ENCODE data around the gene RPL37A.

RPL37A gene

DNA sequence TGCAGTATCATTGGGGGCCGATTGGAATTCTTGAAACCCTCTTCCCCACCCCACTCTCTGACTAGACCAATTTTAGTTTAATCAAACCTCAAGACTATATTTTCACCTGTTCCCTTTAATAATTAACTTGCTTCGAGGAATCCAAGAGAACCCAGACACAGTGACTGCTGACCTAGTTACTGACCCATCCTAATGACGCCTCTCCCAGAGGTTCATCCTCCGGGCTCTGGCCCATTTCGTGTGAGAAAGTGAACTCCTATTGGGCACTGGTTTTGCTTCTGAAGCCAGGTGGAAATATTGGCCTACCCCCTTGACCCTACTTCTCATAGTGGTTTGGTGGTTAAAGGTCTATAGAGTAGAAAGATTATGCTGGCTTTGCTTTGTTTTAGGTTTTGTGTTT, 39.9 kb downstream of the RPL37A start:
- Histone ChIP-seq H3K36me3 (ENCODE audit: insufficient read depth, low read length) (no peaks in the 10 kb centered on the region), H3K4me1 (ENCODE audit: insufficient read depth, low read length) (no peaks in the 10 kb centered on the region; the same call in 1 of the 2 replicates), H3K9me3 (ENCODE audit: insufficient read depth, low read length, severe bottlenecking) (no peaks in the 10 kb centered on the region), H3K27me3 (ENCODE audit: insufficient read depth, low read length, poor library complexity) (no peaks in the 10 kb centered on the region), H3K79me2 (ENCODE audit: insufficient read depth, low read length) (no peaks in the 10 kb centered on the region), H3K27ac (ENCODE audit: low read length) (no peak overlapping the region), H3K4me2 (ENCODE audit: insufficient read depth, low read length) (no peak overlapping the region), H3K9ac (ENCODE audit: low read depth, low read length) (no peak overlapping the region), H4K20me1 (ENCODE audit: insufficient read depth, low read length) (no peaks in the 10 kb centered on the region), H2AFZ (ENCODE audit: low read depth, low read length) (no peak overlapping the region), H3K4me3 (ENCODE audit: low read depth in 1 of 2, low read length in 2 of 2) (no peak overlapping the region)
- ATAC-seq (ENCODE audit: insufficient read depth, low read depth), result no peak
- no peak for DNase-seq
- TF ChIP-seq EZH2 (IDR thresholded peaks at IDR 0.05; ENCODE audit: borderline replicate concordance, low read depth, low read length, severe bottlenecking), result no peak
- TF ChIP-seq, protein P1, sequence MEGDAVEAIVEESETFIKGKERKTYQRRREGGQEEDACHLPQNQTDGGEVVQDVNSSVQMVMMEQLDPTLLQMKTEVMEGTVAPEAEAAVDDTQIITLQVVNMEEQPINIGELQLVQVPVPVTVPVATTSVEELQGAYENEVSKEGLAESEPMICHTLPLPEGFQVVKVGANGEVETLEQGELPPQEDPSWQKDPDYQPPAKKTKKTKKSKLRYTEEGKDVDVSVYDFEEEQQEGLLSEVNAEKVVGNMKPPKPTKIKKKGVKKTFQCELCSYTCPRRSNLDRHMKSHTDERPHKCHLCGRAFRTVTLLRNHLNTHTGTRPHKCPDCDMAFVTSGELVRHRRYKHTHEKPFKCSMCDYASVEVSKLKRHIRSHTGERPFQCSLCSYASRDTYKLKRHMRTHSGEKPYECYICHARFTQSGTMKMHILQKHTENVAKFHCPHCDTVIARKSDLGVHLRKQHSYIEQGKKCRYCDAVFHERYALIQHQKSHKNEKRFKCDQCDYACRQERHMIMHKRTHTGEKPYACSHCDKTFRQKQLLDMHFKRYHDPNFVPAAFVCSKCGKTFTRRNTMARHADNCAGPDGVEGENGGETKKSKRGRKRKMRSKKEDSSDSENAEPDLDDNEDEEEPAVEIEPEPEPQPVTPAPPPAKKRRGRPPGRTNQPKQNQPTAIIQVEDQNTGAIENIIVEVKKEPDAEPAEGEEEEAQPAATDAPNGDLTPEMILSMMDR (IDR thresholded peaks at IDR 0.05; ENCODE audit: borderline replicate concordance, extremely low read depth, low read length, poor library complexity, severe bottlenecking), result no peak

DNA sequence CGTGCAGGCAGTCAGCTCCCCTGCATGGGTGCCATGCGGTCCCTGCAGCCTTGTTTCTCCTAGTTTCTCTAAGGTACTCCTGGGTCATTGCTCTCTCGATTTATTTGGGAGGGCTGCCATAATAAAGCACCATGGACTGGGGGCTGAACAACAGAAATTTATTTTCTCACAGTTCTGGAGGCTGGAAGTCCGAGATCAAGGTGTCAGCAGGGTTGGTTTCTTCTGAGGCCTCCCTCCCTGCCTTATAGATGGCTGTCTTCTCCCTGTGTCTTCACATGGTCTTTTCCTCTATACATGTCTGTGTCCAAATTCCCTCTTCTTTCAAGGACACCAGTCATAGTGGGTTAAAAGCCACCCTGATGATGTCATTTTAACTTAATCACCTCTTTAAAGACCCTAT, 40.5 kb downstream of the RPL37A start:
- H3K27me3 ChIP-seq (ENCODE audit: insufficient read depth, low read length, poor library complexity), result no peaks in the 10 kb centered on the region
- no peaks in the 10 kb centered on the region for H3K9me3 ChIP-seq (ENCODE audit: insufficient read depth, low read length, severe bottlenecking)
- H3K4me3 ChIP-seq (ENCODE audit: low read depth in 1 of 2, low read length in 2 of 2), result no peak overlapping the region
- no peaks in the 10 kb centered on the region for H3K79me2 ChIP-seq (ENCODE audit: insufficient read depth, low read length)
- no peak for ATAC-seq (ENCODE audit: insufficient read depth, low read depth)
- DNase-seq, result no peak
- H3K4me2 ChIP-seq (ENCODE audit: insufficient read depth, low read length), result no peak overlapping the region
- no peaks in the 10 kb centered on the region; the same call in 1 of the 2 replicates for H3K4me1 ChIP-seq (ENCODE audit: insufficient read depth, low read length)
- H2AFZ ChIP-seq (ENCODE audit: low read depth, low read length), result no peak overlapping the region
- TF ChIP-seq EZH2 (IDR thresholded peaks at IDR 0.05; ENCODE audit: borderline replicate concordance, low read depth, low read length, severe bottlenecking), result no peak
- TF ChIP-seq, protein P1 (IDR thresholded peaks at IDR 0.05; ENCODE audit: borderline replicate concordance, extremely low read depth, low read length, poor library complexity, severe bottlenecking), result no peak
- no peaks in the 10 kb centered on the region for H3K36me3 ChIP-seq (ENCODE audit: insufficient read depth, low read length)
- no peak overlapping the region for H3K27ac ChIP-seq (ENCODE audit: low read length)
- H3K9ac ChIP-seq (ENCODE audit: low read depth, low read length), result no peak overlapping the region
- no peaks in the 10 kb centered on the region for H4K20me1 ChIP-seq (ENCODE audit: insufficient read depth, low read length)

DNA sequence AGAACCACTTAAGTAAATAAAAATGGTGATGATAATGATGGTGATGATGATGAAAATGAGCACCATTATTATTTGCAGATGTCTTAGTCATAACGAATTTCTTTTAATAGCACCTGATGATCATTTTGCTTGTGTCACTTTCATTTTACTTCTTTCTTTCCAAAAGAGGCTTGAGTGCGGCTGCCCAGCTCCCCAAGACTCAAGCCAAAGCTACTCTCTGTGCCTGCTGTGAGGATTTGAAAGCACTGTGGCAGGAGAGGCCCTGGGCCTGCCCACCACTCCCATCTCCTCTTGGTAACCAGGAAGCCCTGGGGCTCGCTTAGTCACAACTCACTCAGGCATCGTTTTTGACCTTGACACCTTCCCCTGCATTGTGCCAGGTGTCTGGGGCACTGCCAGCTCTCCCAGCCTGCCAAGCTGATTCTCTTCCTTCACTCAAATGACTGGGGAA, 41.2 kb downstream of the RPL37A start:
- H3K27ac ChIP-seq (ENCODE audit: low read length), result no peak overlapping the region
- H3K4me2 ChIP-seq (ENCODE audit: insufficient read depth, low read length), result no peak overlapping the region
- H3K4me1 ChIP-seq (ENCODE audit: insufficient read depth, low read length), result no peaks in the 10 kb centered on the region; the same call in 1 of the 2 replicates
- no peaks in the 10 kb centered on the region for H3K27me3 ChIP-seq (ENCODE audit: insufficient read depth, low read length, poor library complexity)
- no peak overlapping the region for H3K9ac ChIP-seq (ENCODE audit: low read depth, low read length)
- H3K4me3 ChIP-seq (ENCODE audit: low read depth in 1 of 2, low read length in 2 of 2), result no peak overlapping the region
- no peaks in the 10 kb centered on the region for H3K36me3 ChIP-seq (ENCODE audit: insufficient read depth, low read length)
- no peaks in the 10 kb centered on the region for H3K79me2 ChIP-seq (ENCODE audit: insufficient read depth, low read length)
- no peaks in the 10 kb centered on the region for H4K20me1 ChIP-seq (ENCODE audit: insufficient read depth, low read length)
- TF ChIP-seq, protein P1 (IDR thresholded peaks at IDR 0.05; ENCODE audit: borderline replicate concordance, extremely low read depth, low read length, poor library complexity, severe bottlenecking), result no peak
- TF ChIP-seq EZH2 (IDR thresholded peaks at IDR 0.05; ENCODE audit: borderline replicate concordance, low read depth, low read length, severe bottlenecking), result no peak
- no peak overlapping the region for H2AFZ ChIP-seq (ENCODE audit: low read depth, low read length)
- H3K9me3 ChIP-seq (ENCODE audit: insufficient read depth, low read length, severe bottlenecking), result no peaks in the 10 kb centered on the region
- no peak for DNase-seq
- peak; percentile 47; the same call in 1 of the 3 replicates for ATAC-seq (ENCODE audit: insufficient read depth, low read depth)

DNA sequence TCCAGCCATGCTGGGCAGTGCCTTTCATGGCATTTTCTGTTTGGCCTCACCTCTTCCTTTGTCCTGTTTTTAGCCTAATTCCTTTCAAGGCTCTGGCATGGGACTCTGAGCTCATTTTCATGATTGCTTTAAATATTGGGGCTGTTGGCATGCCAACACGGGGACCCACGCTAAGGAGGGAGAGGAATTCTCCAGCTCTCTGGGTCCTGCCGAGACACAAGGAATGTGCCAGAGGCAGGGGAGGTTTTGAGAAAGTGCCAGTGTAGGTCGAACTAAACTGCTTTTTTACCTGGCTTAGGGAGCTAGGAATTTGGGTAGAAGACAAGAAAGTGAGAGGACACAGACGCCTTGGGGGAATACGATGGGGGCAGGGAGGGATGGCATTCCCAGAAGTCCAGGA, 42.3 kb downstream of the RPL37A start:
- no peaks in the 10 kb centered on the region; the same call in 1 of the 2 replicates for H3K4me1 ChIP-seq (ENCODE audit: insufficient read depth, low read length)
- H3K27me3 ChIP-seq (ENCODE audit: insufficient read depth, low read length, poor library complexity), result no peaks in the 10 kb centered on the region
- H3K9ac ChIP-seq (ENCODE audit: low read depth, low read length), result no peak overlapping the region
- H4K20me1 ChIP-seq (ENCODE audit: insufficient read depth, low read length), result no peaks in the 10 kb centered on the region
- H3K4me3 ChIP-seq (ENCODE audit: low read depth in 1 of 2, low read length in 2 of 2), result no peak overlapping the region
- no peak for DNase-seq
- H3K36me3 ChIP-seq (ENCODE audit: insufficient read depth, low read length), result no peaks in the 10 kb centered on the region
- no peak overlapping the region for H3K4me2 ChIP-seq (ENCODE audit: insufficient read depth, low read length)
- no peak for ATAC-seq (ENCODE audit: insufficient read depth, low read depth)
- no peaks in the 10 kb centered on the region for H3K9me3 ChIP-seq (ENCODE audit: insufficient read depth, low read length, severe bottlenecking)
- H3K79me2 ChIP-seq (ENCODE audit: insufficient read depth, low read length), result no peaks in the 10 kb centered on the region
- TF ChIP-seq, protein P1 (IDR thresholded peaks at IDR 0.05; ENCODE audit: borderline replicate concordance, extremely low read depth, low read length, poor library complexity, severe bottlenecking), result no peak
- TF ChIP-seq EZH2 (IDR thresholded peaks at IDR 0.05; ENCODE audit: borderline replicate concordance, low read depth, low read length, severe bottlenecking), result no peak
- no peak overlapping the region for H2AFZ ChIP-seq (ENCODE audit: low read depth, low read length)
- H3K27ac ChIP-seq (ENCODE audit: low read length), result no peak overlapping the region
